Effector memory CD8-positive, alpha-beta T cell (primary cell): ENCODE results near the gene IL11RA.
"Not testable (repeated sequence)": the region's sequence is repeated elsewhere in the genome, so short reads cannot be mapped to it uniquely, and the experiment has no call there.

Experiments
- ATAC-seq: fragments of 150-1000 bp; cut with Tn5 transposase; replicated peaks from 2 replicates; pipeline ENCODE4 v1.10.0; 2021; ENCODE audit warnings: mild to moderate bottlenecking, moderate library complexity
- DNase-seq, 3 experiments: peaks; one replicate each; pipeline ENCODE4 v3.0.0; 2021
- H3K27ac Mint-ChIP-seq, 2 donors: one replicate each; pipeline ENCODE4 v1.8.0; 2022; ENCODE audit warnings: mild to moderate bottlenecking in 2 of 2, mixed read lengths in 2 of 2, moderate library complexity in 2 of 2
- H3K27me3 Mint-ChIP-seq, 2 donors: one replicate each; pipeline ENCODE4 v1.8.0; 2022; ENCODE audit warnings: mixed read lengths in 2 of 2
- H3K36me3 Mint-ChIP-seq: one replicate; pipeline ENCODE4 v1.8.0; 2022; ENCODE audit warnings: mild to moderate bottlenecking, moderate library complexity, mixed read lengths; ENCODE audit not compliant: insufficient read depth
- H3K4me1 Mint-ChIP-seq, 2 donors: one replicate each; pipeline ENCODE4 v1.8.0; 2022; ENCODE audit warnings: low read depth in 2 of 2, mixed read lengths in 2 of 2
- H3K4me3 Mint-ChIP-seq, 2 donors: one replicate each; pipeline ENCODE4 v1.8.0; 2022; ENCODE audit warnings: mild to moderate bottlenecking in 2 of 2, mixed read lengths in 2 of 2, moderate library complexity in 2 of 2
- H3K9me3 Mint-ChIP-seq, 2 donors: one replicate each; pipeline ENCODE4 v1.8.0; 2022; ENCODE audit warnings: mixed read lengths in 2 of 2

Gene IL11RA

DNA sequence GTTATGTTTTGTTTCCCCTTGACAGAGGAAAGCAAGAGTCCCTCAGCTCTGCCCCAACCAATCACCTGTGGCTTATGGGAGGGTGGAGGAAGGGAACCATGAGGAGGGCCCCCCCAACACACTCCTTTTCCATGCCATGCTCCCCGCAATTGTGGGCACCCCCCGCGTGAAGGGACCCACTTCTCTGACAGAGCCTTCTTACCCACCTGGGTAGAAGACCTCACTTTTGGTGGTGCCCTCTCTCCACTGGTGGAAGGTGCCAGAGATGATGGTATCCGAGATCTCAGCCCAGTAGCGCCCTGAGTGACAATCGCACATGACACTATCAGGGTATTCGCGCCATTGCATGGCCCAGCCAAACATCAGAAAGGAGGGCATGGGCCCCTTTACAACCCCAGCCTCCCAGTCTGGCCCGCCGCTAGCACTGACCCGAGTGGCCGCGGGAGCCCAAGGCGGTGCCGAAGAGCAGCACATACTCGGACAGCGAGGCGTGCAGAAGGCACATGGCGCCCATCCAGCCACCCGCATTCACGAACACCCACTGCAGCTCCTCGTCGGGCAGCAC is 15.1 kb upstream of the IL11RA start:
- H3K4me1 Mint-ChIP-seq = peaks cover 26 to 28% of the 10 kb centered on the region in 2 donors
- no peaks in the 10 kb centered on the region for H3K9me3 Mint-ChIP-seq
- ATAC-seq (peak; percentile 16), DNase-seq (no peak)
- peak overlapping the region; percentile 92 to 99 for H3K27ac Mint-ChIP-seq
- H3K4me3 Mint-ChIP-seq = peak overlapping the region; percentile 89 to 91
- H3K27me3 Mint-ChIP-seq = no peaks in the 10 kb centered on the region
- peaks cover 11% of the 10 kb centered on the region for H3K36me3 Mint-ChIP-seq

- no peaks in the 10 kb centered on the region for H3K27me3 Mint-ChIP-seq
- peak within 1 kb of the TSS; percentile 92 to 99 for H3K27ac Mint-ChIP-seq
- peaks cover 26 to 28% of the 10 kb centered on the region in 2 donors for H3K4me1 Mint-ChIP-seq
- H3K36me3 Mint-ChIP-seq = peaks cover 11% of the 10 kb centered on the region
- H3K4me3 Mint-ChIP-seq = peak within 1 kb of the TSS; percentile 89 to 91
- peak; percentile 93 for ATAC-seq
- peak; percentile 93 to 96 (median 93) for DNase-seq
- no peaks in the 10 kb centered on the region for H3K9me3 Mint-ChIP-seq
Observed at GRCh38 chr9:34637356-34638137, 14.4 kb upstream of the IL11RA start, which contains the start of gene SIGMAR1. TSS of gene SIGMAR1 (minus strand) at chr9:34637787. CDS start at chr9:34637697, 90 bp downstream.

DNA sequence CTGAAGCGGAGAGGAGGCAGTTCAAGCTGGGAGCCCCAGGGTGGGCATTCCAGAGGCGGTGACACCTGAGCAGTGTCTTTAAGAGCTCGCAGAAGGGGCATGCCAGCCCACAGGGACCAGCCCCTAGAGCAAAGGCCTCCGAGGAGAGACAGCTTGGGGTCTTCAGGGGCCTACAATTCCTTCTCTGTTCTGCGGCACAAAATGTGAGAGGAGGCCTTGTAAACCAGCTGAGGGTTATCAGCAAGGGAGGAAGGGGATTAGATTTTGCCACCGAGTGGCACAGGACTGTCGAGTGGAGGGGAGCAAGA is 13.9 kb upstream of the IL11RA start:
- DNase-seq (no peak), ATAC-seq (no peak)
- no peaks in the 10 kb centered on the region for H3K9me3 Mint-ChIP-seq
- peak overlapping the region; percentile 92 to 99 for H3K27ac Mint-ChIP-seq
- H3K36me3 Mint-ChIP-seq = peaks cover 11% of the 10 kb centered on the region
- peak overlapping the region; percentile 89 to 91 for H3K4me3 Mint-ChIP-seq
- no peaks in the 10 kb centered on the region for H3K27me3 Mint-ChIP-seq
- peaks cover 26 to 28% of the 10 kb centered on the region in 2 donors for H3K4me1 Mint-ChIP-seq

GRCh38 chr9:34639322-34639721 is 12.7 kb upstream of the IL11RA start:
- not testable (repeated sequence) for H3K4me3 Mint-ChIP-seq, ATAC-seq, H3K9me3 Mint-ChIP-seq, DNase-seq, H3K27ac Mint-ChIP-seq, H3K27me3 Mint-ChIP-seq
- Mint-ChIP-seq H3K4me1 (peaks cover 21 to 28% of the 10 kb centered on the region in 2 donors), H3K36me3 (peaks cover 11% of the 10 kb centered on the region)

DNA sequence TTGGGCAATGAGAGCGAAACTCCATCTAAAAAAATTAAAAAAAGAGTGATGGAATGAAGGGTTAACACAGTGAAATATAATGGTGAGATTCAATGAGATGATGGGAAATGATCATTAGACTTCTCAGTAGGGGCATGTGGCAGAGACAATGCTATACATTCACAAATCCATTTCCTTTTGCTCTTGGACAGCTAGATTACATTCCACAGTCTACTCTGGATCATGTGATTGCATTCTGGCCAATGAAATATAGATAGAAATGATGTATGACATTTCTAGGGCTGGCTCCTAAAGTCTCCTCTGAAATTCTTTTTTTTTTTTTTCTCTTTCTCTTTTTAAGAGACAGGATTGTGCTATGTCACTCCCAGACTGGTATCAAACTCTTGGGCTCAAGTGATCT is 9.3 kb upstream of the IL11RA start:
- Mint-ChIP-seq H3K36me3 (peaks cover 18% of the 10 kb centered on the region), H3K27me3 (no peaks in the 10 kb centered on the region), H3K9me3 (no peaks in the 10 kb centered on the region), H3K27ac (peak overlapping the region in 1 of 2 donors; percentile 54), H3K4me1 (peaks cover 21 to 28% of the 10 kb centered on the region in 2 donors), H3K4me3 (no peak overlapping the region)
- no peak for DNase-seq
- no peak for ATAC-seq

DNA sequence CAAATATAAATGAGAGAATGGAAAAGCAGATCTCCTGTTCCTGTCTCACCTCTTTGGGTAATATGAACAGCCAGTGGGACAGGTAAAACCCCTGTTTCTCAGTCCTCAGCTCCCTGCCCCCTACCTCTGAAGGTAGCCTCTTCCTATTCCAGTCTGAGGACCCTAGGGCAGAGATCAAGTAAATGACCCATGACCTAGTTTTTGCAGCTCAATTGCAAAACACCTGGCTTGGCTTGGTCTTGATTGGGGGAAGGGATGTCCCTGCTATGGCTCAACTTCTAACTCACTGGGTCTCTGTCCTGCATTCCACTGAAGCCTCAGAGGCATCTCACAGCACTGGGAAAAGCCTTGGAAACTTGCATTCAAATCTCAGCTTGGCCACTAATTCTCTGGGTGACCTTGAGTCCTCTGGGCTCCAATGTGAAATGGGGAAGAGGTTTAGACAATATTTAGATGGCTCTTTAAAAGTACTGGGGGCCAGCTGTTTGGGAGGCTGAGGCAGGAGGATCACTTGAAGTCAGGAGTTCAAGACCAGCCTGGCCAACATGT is 7.1 kb upstream of the IL11RA start:
- H3K27ac Mint-ChIP-seq = no peak overlapping the region
- DNase-seq (no peak), ATAC-seq (no peak)
- peaks cover 29 to 31% of the 10 kb centered on the region in 2 donors for H3K4me1 Mint-ChIP-seq
- peaks cover 31% of the 10 kb centered on the region for H3K36me3 Mint-ChIP-seq
- no peaks in the 10 kb centered on the region for H3K9me3 Mint-ChIP-seq
- H3K4me3 Mint-ChIP-seq = no peak overlapping the region
- no peaks in the 10 kb centered on the region for H3K27me3 Mint-ChIP-seq

GRCh38 chr9:34646211-34647083 is 5.5 kb upstream of the IL11RA start, which contains the start of gene GALT:
TSS of gene GALT (plus strand) at chr9:34646675. CDS start at chr9:34646705, 30 bp downstream.
- H3K9me3 Mint-ChIP-seq = no peaks in the 10 kb centered on the region
- DNase-seq (peak; percentile 95 to 97 (median 96)), ATAC-seq (peak; percentile 88)
- peaks cover 42% of the 10 kb centered on the region for H3K36me3 Mint-ChIP-seq
- H3K4me3 Mint-ChIP-seq = peak within 1 kb of the TSS; percentile 89 to 90
- H3K27me3 Mint-ChIP-seq = no peaks in the 10 kb centered on the region
- peak within 1 kb of the TSS; percentile 78 to 81 for H3K27ac Mint-ChIP-seq
- H3K4me1 Mint-ChIP-seq = peaks cover 29 to 31% of the 10 kb centered on the region in 2 donors

- H3K4me1 Mint-ChIP-seq = peaks cover 29 to 31% of the 10 kb centered on the region in 2 donors
Observed at GRCh38 chr9:34647084-34647403, 4.9 kb upstream of the IL11RA start.

DNA sequence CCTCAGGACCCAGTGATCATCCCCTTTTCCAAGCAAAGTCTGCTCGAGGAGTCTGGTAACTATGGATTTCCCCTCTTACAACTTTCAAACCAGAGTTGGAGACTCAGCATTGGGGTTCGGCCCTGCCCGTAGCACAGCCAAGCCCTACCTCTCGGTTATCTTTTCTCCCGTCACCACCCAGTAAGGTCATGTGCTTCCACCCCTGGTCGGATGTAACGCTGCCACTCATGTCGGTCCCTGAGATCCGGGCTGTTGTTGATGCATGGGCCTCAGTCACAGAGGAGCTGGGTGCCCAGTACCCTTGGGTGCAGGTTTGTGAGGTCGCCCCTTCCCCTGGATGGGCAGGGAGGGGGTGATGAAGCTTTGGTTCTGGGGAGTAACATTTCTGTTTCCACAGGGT is 4.3 kb upstream of the IL11RA start:
- ATAC-seq = no peak
- H3K27me3 Mint-ChIP-seq = no peaks in the 10 kb centered on the region
- H3K4me3 Mint-ChIP-seq = peak overlapping the region; percentile 89 to 90
- no peaks in the 10 kb centered on the region for H3K9me3 Mint-ChIP-seq
- DNase-seq = no peak
- peaks cover 34 to 36% of the 10 kb centered on the region in 2 donors for H3K4me1 Mint-ChIP-seq
- peak overlapping the region; percentile 78 to 81 for H3K27ac Mint-ChIP-seq
- peaks cover 42% of the 10 kb centered on the region for H3K36me3 Mint-ChIP-seq

More at GRCh38 chr9:34647084-34647403, 4.9 kb upstream of the IL11RA start:
- ATAC-seq (no peak), DNase-seq (no peak)
- H3K4me3 Mint-ChIP-seq = peak overlapping the region; percentile 89 to 90
- H3K9me3 Mint-ChIP-seq = no peaks in the 10 kb centered on the region
- peak overlapping the region; percentile 78 to 81 for H3K27ac Mint-ChIP-seq
- no peaks in the 10 kb centered on the region for H3K27me3 Mint-ChIP-seq
- peaks cover 42% of the 10 kb centered on the region for H3K36me3 Mint-ChIP-seq

GRCh38 chr9:34648673-34649072 is 3.3 kb upstream of the IL11RA start:
- DNase-seq (no peak), ATAC-seq (no peak)
- H3K27me3 Mint-ChIP-seq = no peaks in the 10 kb centered on the region
- peak overlapping the region in 1 of 2 donors; percentile 78 for H3K27ac Mint-ChIP-seq
- H3K9me3 Mint-ChIP-seq = no peaks in the 10 kb centered on the region
- peaks cover 42 to 43% of the 10 kb centered on the region in 2 donors for H3K4me1 Mint-ChIP-seq
- H3K4me3 Mint-ChIP-seq = peak overlapping the region in 1 of 2 donors; percentile 42
- H3K36me3 Mint-ChIP-seq = peaks cover 42% of the 10 kb centered on the region

DNA sequence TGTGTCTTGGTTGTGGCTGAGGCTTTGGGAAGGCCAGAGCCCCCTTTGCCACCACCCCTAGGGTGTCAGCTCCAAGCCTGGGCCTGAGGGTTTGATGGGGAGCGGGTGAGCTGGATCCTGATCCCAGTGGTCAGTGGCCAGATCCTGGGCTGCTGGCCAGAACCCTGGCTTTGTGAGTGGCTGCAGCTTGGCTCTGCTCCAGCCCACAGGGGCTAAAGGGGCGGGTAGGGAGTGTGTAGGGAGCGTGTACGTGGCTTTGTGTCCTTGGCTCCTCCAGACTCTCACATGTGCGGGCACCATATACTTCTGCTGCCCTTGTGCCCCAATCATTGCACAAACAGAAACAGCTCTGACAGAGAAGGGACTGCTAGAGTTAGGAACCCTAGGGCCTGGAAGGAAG is 1.2 kb upstream of the IL11RA start:
- no peak for DNase-seq
- ATAC-seq = no peak
- H3K4me1 Mint-ChIP-seq = peaks cover 44 to 49% of the 10 kb centered on the region in 2 donors
- H3K9me3 Mint-ChIP-seq = no peaks in the 10 kb centered on the region
- no peaks in the 10 kb centered on the region for H3K27me3 Mint-ChIP-seq
- peaks cover 42% of the 10 kb centered on the region for H3K36me3 Mint-ChIP-seq
- no peak overlapping the region for H3K27ac Mint-ChIP-seq
- no peak overlapping the region for H3K4me3 Mint-ChIP-seq

DNA sequence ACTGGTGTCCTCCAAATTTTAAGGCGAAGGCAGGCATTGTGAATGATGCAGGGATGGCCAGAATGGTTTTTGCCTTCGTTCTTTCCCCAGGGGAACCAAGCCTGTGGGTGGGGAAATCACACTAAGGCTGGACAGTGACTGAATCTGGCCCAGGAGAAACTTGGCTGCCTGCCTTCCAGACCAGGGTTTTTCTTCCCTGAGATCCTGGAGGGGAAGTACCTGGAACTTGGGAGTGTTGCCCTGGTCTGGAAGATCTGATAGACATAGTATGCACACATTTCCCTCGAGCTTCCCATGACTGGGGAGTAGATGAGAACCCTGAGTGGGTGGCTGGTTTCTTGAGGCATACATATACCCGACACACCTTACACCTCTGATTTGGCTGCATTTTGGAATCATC is 664 bp upstream of the IL11RA start:
- Mint-ChIP-seq H3K27me3 (no peaks in the 10 kb centered on the region), H3K27ac (no peak overlapping the region), H3K9me3 (no peaks in the 10 kb centered on the region), H3K4me1 (peaks cover 39 to 44% of the 10 kb centered on the region in 2 donors), H3K36me3 (peaks cover 38% of the 10 kb centered on the region), H3K4me3 (no peak overlapping the region)
- ATAC-seq (no peak), DNase-seq (no peak)

DNA sequence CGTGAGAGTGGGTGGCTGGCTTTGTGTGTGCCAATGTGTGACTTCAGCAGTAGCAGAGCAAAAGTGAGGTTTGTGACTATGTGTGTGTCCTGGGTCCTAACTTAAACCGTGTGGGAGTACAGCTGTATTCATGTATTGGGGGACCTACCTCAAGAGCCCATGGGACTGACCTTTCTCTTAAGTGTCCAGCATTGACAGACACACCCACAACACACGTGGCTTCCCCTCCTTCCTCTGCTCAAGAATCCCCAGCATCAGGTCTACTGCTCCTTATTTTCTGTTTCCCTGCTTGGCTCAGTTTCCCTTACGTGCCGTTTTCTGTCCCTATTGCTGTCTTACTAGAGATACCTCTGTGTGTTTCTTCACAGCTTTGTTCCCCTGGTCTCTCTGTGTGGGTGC is 616 bp downstream of the IL11RA start:
- Mint-ChIP-seq H3K9me3 (no peaks in the 10 kb centered on the region), H3K27me3 (no peaks in the 10 kb centered on the region), H3K27ac (peak overlapping the region in 1 of 2 donors; percentile 26), H3K4me3 (peak overlapping the region in 1 of 2 donors; percentile 0), H3K36me3 (peaks cover 31% of the 10 kb centered on the region), H3K4me1 (peaks cover 31 to 36% of the 10 kb centered on the region in 2 donors)
- no peak for ATAC-seq
- DNase-seq = no peak
